Erythroblast (primary cell): ENCODE measurements around the gene KRI1.
"Not testable (repeated sequence)": the region's sequence is repeated elsewhere in the genome, so short reads cannot be mapped to it uniquely, and the experiment has no call there.

Experiments
- DNase-seq, 2 experiments: peaks; one replicate each; lab custom pipeline; 2025; lab: John Stamatoyannopoulos, UW
- GATA1 ChIP-seq: IDR thresholded peaks from 2 replicates; pipeline ENCODE4 v1.6.1; 2011; ENCODE audit warnings: low read depth, mild to moderate bottlenecking, control low read depth, low read length, moderate library complexity
- POLR2A ChIP-seq: IDR thresholded peaks from 2 replicates; pipeline ENCODE4 v1.6.1; 2011; ENCODE audit warnings: mild to moderate bottlenecking, low read length

The KRI1 gene

DNA sequence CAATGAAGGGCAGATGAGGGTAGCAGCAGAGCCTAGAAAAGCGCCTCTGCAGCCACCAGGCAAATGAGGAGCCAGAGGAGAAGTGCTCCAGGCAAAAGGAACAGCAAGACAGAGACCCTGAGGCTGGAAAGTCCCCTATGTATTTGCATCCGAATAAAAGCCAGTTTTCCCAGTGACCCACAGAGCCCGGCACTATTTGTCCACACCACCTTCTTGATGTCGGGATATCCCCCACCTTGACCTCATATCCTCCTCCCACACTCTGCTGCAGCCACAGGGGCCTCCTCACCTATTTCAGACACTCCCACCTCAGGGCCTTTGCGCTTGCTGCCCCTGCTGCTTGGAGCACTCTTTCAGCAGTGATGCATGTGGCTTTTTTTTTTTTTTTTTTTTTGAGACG is 15.5 kb downstream of the KRI1 start:
- no peak for TF ChIP-seq POLR2A
- no peak for TF ChIP-seq GATA1
- DNase-seq = no peak

DNA sequence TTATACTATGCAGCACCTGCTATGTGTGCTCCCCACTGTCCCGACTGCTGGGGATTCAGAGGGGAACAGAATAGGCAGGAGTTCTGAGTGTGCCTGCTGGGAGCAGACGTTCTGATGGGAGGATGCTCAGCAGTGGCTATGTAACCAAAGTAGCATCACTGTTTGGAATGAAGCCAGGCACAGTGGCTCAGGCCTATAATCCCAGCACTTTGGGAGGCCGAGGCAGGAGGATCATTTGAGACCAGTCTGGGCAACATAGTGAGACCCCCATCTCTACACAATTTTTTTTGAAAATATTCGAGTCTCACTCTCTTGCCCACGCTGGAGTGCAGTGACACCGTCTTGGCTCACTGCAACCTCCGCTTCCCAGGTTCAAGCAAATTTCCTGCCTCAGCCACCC is 16.1 kb downstream of the KRI1 start:
- DNase-seq = no peak
- TF ChIP-seq GATA1 = no peak
- TF ChIP-seq POLR2A = no peak

DNA sequence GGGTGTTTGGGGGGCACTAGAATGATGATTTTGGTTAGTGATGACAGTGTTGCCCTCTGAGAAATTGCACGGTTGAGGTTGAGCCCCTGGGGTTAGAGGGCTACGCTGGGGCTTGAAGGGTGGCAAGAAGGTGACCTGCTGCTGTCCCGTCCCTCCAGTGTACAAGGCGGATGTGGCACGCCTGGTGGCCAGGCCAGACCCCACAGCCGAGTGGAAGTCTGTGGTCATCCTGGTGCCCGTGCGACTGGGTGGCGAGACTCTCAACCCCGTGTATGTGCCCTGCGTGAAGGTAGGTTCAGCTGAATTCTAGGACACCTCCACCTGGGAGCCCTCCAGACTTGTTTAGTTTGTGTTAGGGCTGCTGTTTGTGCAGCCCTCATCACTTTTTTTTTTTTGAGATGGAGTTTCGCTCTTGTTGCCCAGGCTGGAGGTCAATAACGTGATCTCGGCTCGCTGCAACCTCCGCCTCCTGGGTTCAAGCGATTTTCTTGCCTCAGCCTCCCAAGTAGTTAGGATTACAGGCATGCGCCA is 17.0 kb downstream of the KRI1 start:
- DNase-seq = no peak
- TF ChIP-seq POLR2A = no peak
- no peak for TF ChIP-seq GATA1

DNA sequence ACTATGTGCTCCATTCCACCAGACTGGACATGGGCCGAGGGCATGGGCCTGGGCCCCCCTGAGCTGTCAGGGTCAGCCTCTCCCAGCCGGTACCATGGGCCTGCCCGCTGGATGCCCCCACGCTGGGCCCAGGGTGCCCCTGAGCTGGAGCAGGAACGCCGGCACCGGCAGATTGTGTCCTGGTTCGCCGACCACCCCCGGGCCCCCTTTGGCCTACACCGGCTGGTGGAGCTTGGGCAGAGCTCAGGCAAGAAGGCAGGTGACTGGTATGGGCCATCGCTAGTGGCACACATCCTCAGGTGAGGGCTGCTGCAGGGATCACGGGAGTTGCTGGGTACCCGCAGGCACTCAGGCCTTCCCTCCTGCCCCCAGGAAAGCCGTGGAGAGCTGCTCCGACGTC is 19.0 kb downstream of the KRI1 start:
- TF ChIP-seq GATA1 (no peak), POLR2A (no peak)
- no peak for DNase-seq

DNA sequence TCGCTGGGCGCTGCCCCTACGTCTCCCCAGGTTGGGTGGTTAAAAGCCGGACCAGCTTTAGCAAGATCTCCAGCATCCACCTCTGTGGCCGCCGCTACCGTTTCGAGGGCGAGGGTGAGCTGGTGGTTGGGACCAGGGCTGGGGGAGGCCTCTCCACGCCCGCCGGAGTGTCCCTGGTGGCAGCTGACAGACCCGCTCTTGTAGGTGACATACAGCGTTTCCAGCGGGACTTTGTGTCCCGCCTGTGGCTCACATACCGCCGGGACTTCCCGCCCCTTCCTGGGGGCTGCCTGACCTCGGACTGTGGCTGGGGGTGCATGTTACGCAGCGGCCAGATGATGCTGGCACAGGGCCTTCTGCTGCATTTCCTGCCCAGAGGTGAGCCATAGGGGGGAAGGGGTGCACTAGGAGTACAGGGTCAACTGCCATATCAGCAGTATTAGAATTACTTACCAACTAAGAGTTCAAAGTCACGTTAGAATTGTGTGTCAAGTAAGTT is 21.0 kb downstream of the KRI1 start:
- no peak for TF ChIP-seq GATA1
- DNase-seq = peak; percentile 59 to 63

DNA sequence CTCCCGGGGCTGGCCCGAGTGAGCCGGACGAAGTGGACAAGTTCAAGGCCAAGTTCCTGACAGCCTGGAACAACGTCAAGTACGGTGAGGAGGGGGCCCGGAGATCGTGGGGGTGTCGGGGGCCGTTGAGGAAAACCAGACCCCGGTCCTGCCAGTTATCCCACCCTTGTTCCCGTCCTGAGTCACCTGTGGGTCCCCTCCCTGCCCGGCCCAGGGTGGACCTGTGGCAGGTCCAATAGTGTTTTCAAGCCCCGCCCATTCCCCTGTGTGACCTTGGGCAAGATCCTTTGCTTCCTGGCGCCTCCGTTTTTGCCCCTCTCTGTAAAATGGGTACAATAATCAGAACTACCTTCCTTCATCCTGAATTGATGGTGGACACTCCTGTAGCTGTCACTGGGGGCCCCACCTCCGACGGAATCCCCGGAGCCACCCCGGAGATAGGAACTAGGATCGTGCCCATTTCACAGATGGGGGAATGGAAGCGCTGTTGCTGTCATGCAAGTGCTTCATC is 21.5 kb downstream of the KRI1 start:
- DNase-seq = peak; percentile 70 to 76
- TF ChIP-seq POLR2A (no peak), GATA1 (no peak)

DNA sequence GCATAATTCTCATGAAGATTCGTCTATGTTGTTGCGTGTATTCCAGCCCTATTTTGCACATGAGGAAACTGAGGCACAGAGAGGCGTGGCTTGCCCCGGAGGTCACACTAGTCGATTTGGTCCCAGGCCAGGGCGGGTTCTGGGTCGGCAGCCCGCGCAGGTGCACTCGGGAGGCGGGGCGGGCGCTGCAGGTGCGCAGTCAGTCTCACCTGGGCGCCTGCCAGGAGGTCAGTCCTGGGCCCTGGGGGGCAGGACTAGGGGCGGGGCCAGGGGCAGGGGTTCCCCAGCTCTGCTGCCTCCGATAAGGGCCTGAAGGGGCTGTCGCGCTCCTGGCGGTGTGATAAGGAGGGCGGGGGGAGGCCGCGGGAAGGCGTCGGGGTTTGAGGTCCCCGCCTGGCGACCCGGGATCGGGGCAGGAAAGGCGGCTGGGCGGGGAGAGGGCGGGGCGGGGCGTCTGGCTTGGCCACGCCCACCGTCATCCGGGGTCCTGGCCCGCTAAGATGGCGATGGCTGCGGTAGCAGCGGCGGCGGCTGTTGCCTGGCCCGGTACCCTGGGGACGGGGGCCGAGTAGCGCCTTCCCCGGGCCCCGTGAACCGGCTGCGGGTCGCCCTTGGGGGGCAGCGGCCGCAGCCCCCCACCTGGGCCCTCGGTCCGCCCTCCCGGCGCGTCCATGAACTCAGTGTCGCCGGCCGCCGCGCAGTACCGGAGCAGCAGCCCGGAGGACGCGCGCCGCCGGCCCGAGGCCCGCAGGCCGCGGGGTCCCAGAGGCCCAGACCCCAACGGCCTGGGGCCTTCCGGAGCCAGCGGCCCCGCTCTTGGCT is 22.2 kb downstream of the KRI1 start, which contains the start of gene ATG4D:
Gene ATG4D, plus strand, starts transcription at position 485 of the 822 bp plus-strand sequence. Its CDS starts 187 bp downstream, at position 672.
- peak; percentile 100 for DNase-seq

DNA sequence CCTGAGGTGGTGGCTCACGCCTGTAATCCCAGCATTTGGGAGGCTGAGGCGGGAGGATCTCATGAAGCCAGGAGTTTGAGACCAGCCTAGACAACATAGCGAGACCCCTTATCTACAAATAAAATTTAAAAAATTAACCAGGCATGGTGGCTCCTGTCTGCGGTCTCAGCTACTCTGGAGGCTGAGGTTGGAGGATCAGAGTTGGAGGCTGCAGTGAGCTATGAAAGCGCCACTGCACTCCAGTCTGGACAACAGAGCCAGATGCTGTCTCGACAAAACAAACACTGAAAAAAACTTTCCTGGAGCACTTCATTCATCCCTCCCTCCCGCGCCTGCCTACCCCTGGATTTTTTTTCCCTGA is 22.8 kb downstream of the KRI1 start:
- DNase-seq = no peak
- TF ChIP-seq GATA1 = no peak
- no peak for TF ChIP-seq POLR2A

More for the DNA sequence above, 22.2 kb downstream of the KRI1 start, which contains the start of gene ATG4D:
- TF ChIP-seq POLR2A = peak; percentile 68
- peak; percentile 50 for TF ChIP-seq GATA1

DNA sequence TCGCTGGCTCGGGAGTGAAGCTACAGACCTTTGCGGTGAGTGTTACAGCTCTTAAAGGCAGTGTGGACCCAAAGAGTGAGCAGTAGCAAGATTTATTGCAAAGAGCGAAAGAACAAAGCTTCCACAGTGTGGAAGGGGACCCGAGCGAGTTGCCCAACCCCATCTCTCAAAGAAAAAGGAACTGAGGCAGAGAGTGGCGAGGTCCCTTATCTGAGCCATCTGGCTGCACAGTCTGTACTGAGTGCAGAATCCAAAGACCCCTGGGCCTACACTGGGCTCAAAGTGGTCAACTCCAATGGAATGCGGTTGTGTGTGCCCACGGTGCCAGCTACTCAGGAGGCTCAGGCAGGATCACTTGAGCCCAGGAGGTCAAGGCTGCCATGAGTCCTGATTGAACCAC is 26.8 kb downstream of the KRI1 start:
- not testable (repeated sequence) for DNase-seq

DNA sequence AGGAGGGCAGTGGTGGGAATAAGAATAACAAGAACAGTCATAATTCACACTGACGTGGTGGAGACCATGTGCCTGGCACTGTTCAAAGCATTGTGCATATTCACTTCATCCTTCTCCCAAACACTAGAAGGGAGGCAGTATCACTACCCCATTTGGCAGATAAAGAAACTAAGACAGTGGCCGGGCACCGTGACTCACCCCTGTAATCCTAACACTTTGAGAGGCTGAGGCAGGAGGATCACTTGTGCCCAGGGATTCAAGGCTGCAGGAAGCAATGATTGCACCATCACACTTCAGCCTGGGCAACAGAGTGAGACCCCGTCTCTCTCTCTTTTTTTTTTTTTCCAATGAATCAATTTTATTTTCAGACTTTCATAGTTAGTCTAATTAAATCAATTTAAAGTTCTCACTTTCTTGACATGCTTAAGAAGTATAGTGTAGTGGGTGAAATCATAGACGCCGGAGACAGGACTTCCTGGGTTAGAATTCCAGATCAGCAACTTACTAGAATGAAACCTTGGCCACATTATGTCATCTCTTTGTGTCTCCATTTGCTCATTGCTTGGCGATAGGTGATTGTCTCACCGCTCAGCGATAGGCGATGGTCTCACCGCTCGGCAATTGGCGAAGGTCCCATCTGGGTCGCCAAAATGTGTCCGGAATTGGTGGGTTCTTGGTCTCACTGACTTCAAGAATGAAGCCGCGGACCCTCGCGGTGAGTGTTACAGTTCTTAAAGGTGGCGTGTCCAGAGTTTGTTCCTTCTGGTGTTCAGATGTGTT is 27.4 kb downstream of the KRI1 start:
- no peak for TF ChIP-seq GATA1
- no peak for TF ChIP-seq POLR2A

DNA sequence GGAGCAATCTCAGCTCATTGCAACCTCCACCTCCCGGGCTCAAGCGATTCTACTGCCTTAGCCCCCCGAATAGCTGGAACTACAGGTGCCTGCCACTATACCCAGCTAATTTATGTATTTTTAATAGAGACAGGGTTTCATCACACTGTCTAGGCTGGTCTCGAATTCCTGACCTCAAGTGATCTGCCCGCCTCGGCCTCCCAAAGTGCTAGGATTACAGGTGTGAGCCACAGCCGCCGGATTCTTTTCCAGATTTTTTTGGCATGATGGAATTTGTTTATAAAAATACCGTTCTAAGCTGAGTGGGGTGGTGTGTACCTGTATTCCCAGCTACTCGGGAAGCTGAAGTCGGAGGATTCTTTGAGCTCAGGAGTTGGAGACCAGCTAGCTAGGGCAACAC is 28.1 kb downstream of the KRI1 start:
- DNase-seq = no peak
- TF ChIP-seq GATA1 = no peak
- no peak for TF ChIP-seq POLR2A

More for the DNA sequence above, 27.4 kb downstream of the KRI1 start:
- DNase-seq = no peak

DNA sequence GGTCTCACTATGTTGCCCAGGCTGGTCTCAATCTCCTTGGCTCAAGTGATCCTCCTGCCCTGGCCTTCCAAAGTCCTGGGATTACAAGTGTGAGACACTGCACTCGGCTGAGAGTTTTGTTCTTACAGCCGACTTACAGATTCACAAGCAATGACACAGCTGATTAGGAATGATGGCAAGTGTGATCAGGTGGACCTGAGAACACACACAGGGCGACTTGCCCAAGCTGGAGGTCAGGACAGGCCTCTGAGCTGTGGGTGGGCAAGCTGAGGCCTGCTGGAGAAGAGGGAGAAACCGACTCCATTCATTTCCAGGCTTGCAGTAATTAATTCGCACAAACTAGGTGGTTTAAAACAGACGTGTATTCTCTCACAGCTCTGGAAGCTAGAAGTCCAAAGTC is 30.2 kb downstream of the KRI1 start:
- DNase-seq = no peak
- TF ChIP-seq GATA1 = no peak

DNA sequence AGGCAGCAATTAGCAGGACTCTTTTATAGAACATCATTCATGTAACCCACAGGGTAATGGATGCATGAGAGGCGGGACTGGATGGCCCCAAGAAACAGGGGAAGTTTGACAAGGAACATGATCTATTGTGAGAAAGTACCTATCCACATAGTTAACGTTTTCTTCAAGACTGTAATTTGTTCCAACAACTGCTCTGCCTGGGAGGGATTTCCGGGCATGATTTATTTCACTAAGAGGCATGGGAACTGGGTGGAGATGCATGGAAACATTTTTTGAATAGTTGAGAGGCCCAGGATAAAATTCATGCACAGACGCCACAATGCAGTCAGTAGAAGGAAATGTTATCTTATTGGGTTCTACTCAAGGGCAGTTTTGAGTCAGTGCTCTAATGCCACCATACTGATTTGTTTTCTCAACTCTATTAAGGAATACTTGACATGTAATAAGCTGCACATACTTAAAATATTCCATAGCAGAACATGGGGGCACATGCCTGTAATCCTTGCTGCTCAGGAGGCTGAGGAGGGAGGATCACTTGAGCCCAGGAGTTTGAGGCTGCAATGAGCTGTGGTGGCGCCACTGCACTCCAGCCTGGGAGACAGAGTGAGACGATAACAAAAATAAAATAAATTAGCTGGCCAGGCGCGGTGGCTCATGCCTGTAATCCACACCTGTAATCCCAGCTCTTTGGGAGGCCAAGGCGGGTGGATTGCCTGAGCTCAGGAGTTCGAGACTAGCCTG is 32.0 kb downstream of the KRI1 start:
- no peak for DNase-seq
- TF ChIP-seq POLR2A (no peak), GATA1 (no peak)

DNA sequence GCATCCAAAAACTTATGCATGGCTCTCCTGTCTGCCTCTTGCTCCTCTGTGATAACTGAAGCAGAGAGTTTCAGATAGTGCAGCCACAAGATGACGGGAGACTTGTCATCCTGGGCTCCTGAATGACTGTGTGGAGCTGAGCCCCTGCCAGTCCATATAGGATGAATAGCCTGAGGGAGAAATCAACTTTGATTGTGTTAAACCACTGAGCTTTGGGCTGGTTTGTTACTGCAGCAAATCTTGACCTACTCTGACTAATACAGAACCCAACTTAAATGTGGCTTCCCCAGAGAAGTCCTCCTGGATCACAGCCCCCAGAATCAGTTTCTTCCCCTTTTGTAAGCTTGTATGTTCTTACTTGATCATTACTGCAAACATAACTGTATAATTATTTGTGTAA is 33.4 kb downstream of the KRI1 start:
- no peak for DNase-seq
- no peak for TF ChIP-seq POLR2A
- no peak for TF ChIP-seq GATA1

DNA sequence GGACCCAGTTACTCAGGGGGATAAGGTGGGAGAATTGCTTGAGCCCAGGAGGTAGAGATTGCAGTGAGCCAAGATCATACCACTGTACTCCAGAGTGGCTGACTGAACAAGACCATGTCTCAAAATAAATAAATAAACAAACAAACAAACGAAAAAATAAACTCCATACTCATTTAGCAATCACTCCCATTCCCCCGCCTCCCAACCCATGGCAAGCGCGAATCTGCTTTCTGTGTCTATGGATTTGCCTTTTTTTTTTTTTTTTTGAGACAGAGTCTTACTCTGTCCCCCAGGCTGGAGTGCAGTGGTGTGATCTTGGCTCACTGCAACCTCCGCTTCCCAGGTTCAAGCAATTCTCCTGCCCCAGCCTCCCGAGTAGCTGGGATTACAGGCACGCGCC is 38.9 kb downstream of the KRI1 start:
- DNase-seq = not testable (repeated sequence)
